ENCODE measurements around the gene PRICKLE1.

DNA sequence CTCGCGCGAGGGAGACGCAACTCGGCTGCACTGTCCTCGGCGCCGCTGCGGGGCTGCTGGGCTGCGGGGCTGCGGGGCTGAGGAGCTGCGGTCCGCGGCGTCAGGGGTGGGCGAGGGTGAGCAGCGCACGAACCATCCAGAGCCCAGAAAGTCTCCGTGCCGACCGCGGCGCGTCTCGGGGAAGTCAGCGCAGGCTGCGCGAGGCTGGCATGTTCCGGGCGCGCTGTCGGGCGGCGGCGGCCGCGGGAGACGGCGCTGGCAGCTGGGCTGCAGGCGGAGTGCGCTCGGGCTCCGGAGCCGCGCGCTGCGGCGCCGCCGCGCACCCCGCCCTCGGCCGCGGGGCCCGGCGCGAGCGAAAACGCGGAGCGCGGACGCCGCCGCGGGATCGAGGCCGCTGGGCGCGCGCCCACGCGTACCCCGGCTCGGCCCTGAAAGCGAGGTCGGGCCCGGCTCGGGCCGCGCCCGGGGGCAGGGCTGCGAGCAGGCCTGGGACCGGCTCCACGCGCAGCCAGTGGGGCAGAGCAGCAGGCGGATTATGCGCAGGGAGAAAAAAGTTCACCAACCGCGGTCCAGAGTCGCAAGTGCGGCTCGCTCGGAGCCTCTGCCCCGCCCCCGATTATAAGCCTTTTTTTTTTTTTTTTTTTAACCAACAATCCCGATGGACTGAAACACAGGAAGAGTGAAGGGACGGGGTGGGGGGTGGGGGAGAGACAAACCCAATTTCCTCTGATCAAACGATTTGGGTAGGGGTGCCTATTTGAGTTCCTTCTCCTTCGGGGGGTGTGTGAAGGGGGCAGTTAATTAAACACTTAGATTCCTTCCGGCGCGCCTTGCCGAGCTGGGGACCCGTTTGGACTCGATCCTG is at the start of gene PRICKLE1:
- TF ChIP-seq POLR2A (IDR thresholded peaks at IDR 0.05) (no peak), POLR2AphosphoS5 (IDR thresholded peaks at IDR 0.05) (no peak)
- TF ChIP-seq, protein P1, sequence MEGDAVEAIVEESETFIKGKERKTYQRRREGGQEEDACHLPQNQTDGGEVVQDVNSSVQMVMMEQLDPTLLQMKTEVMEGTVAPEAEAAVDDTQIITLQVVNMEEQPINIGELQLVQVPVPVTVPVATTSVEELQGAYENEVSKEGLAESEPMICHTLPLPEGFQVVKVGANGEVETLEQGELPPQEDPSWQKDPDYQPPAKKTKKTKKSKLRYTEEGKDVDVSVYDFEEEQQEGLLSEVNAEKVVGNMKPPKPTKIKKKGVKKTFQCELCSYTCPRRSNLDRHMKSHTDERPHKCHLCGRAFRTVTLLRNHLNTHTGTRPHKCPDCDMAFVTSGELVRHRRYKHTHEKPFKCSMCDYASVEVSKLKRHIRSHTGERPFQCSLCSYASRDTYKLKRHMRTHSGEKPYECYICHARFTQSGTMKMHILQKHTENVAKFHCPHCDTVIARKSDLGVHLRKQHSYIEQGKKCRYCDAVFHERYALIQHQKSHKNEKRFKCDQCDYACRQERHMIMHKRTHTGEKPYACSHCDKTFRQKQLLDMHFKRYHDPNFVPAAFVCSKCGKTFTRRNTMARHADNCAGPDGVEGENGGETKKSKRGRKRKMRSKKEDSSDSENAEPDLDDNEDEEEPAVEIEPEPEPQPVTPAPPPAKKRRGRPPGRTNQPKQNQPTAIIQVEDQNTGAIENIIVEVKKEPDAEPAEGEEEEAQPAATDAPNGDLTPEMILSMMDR (IDR thresholded peaks at IDR 0.05), result no peak
